VCaP (cell line): ENCODE measurements around the gene SKIC2.
"Not testable (repeated sequence)": the region's sequence is repeated elsewhere in the genome, so short reads cannot be mapped to it uniquely, and the experiment has no call there.

Experiments
- H3K27ac ChIP-seq: fragments of 450-650 bp; 2 replicates; pipeline ENCODE4 v1.5.1; 2017
- CTCF ChIP-seq: fragments of 450-650 bp; conservative IDR thresholded peaks from 2 replicates; pipeline ENCODE4 v1.5.1; 2017; ENCODE audit warnings: mild to moderate bottlenecking, moderate library complexity

The SKIC2 gene

GRCh38 chr6:31958741-31959739, at the start of gene SKIC2, which contains the start of gene NELFE:
Gene SKIC2 (plus strand): TSS chr6:31959175. CDS start chr6:31959193, 18 bp downstream.
Gene NELFE (minus strand): TSS chr6:31958971. CDS start chr6:31958446, 525 bp downstream.
- TF ChIP-seq CTCF = no peak

GRCh38 chr6:31909298-31909697, 49.7 kb upstream of the SKIC2 start:
- not testable (repeated sequence) for H3K27ac ChIP-seq

More at GRCh38 chr6:31958741-31959739, at the start of gene SKIC2, which contains the start of gene NELFE:
- H3K27ac ChIP-seq = peak within 1 kb of the TSS; percentile 73

- no peak for TF ChIP-seq CTCF
- H3K27ac ChIP-seq = no peak overlapping the region
Measured at GRCh38 chr6:31911826-31912585, 47.0 kb upstream of the SKIC2 start.

GRCh38 chr6:31915351-31915750, 43.6 kb upstream of the SKIC2 start:
- no peak overlapping the region for H3K27ac ChIP-seq
- no peak for TF ChIP-seq CTCF

GRCh38 chr6:31915756-31916155, 43.2 kb upstream of the SKIC2 start:
- TF ChIP-seq CTCF = no peak
- H3K27ac ChIP-seq = no peak overlapping the region

GRCh38 chr6:31918069-31918720, 40.8 kb upstream of the SKIC2 start:
- no peak for TF ChIP-seq CTCF
- no peak overlapping the region for H3K27ac ChIP-seq

- H3K27ac ChIP-seq = peak overlapping the region; percentile 56
- no peak for TF ChIP-seq CTCF
Measured at GRCh38 chr6:31919624-31920303, 39.2 kb upstream of the SKIC2 start.
